ENCODE results near the gene ERGIC2.
A peak's percentile ranks its signal among the peaks of the same experiment; 100 is the strongest.
"Not testable (repeated sequence)": the region's sequence is repeated elsewhere in the genome, so short reads cannot be mapped to it uniquely, and the experiment has no call there.

ERGIC2 gene

GRCh38 chr12:29380536-29381523 lies at the start of gene ERGIC2:
Gene ERGIC2 (minus strand): TSS chr12:29381172. CDS start chr12:29371633, 9,539 bp downstream.
- peak; percentile 98 for DNase-seq

- no peak for DNase-seq
Measured at GRCh38 chr12:29430716-29431044, 49.7 kb upstream of the ERGIC2 start.

- DNase-seq: no peak
Measured at GRCh38 chr12:29429999-29430715, 49.2 kb upstream of the ERGIC2 start.

GRCh38 chr12:29428633-29429032 lies 47.7 kb upstream of the ERGIC2 start:
- DNase-seq: no peak

GRCh38 chr12:29427964-29428363 lies 47.0 kb upstream of the ERGIC2 start:
- no peak for DNase-seq

GRCh38 chr12:29426498-29426897 lies 45.5 kb upstream of the ERGIC2 start:
- DNase-seq: no peak

- no peak for DNase-seq
Measured at GRCh38 chr12:29425722-29426121, 44.8 kb upstream of the ERGIC2 start.

- no peak for DNase-seq
Measured at GRCh38 chr12:29416748-29417147, 35.8 kb upstream of the ERGIC2 start.

GRCh38 chr12:29415111-29415510 lies 34.1 kb upstream of the ERGIC2 start:
- no peak for DNase-seq

- DNase-seq: no peak
Measured at GRCh38 chr12:29414368-29414767, 33.4 kb upstream of the ERGIC2 start.

- DNase-seq: no peak
Measured at GRCh38 chr12:29405561-29405960, 24.6 kb upstream of the ERGIC2 start.

GRCh38 chr12:29403991-29404390 lies 23.0 kb upstream of the ERGIC2 start:
- DNase-seq: no peak

- DNase-seq: no peak
Measured at GRCh38 chr12:29402437-29402836, 21.5 kb upstream of the ERGIC2 start.

GRCh38 chr12:29398495-29398894 lies 17.5 kb upstream of the ERGIC2 start:
- DNase-seq: no peak

- no peak for DNase-seq
Measured at GRCh38 chr12:29396774-29397173, 15.8 kb upstream of the ERGIC2 start.

GRCh38 chr12:29395356-29395755 lies 14.4 kb upstream of the ERGIC2 start:
- DNase-seq: no peak

GRCh38 chr12:29390419-29390818 lies 9.4 kb upstream of the ERGIC2 start:
- DNase-seq: not testable (repeated sequence)

GRCh38 chr12:29389295-29389919 lies 8.4 kb upstream of the ERGIC2 start:
- no peak for DNase-seq

GRCh38 chr12:29386084-29386680 lies 5.2 kb upstream of the ERGIC2 start:
- DNase-seq: not testable (repeated sequence)

- not testable (repeated sequence) for DNase-seq
Measured at GRCh38 chr12:29385194-29385593, 4.2 kb upstream of the ERGIC2 start.

- no peak for DNase-seq
Measured at GRCh38 chr12:29382251-29382650, 1.3 kb upstream of the ERGIC2 start.

- no peak for DNase-seq
Measured at GRCh38 chr12:29376118-29376517, 4.9 kb downstream of the ERGIC2 start.

- DNase-seq: no peak
Measured at GRCh38 chr12:29374913-29375312, 6.1 kb downstream of the ERGIC2 start.

Data from DMS79 (cell line).